Cardiac septum (tissue), 1 donor: ENCODE measurements around the gene CFAP58. TPM values are rescaled to one million over a fixed set of nuclear protein-coding genes. Genes with fewer than 3 reads are reported as not detected.

Source experiments
- DNase-seq: peaks from one replicate; pipeline ENCODE4 v3.0.0-alpha.2; 2020; ENCODE audit warnings: low spot score
- intact Hi-C: fragments of 100-400 bp; cut with DNase I; formaldehyde crosslinking; loops from one replicate; pipeline ENCODE4 v1.14.0; 2022
- total RNA-seq: library from RNA; stranded (reverse); fragmentation: NEBNext Ultra II Directional; extraction: Animal tissue kit (Norgen Biotek cat#: 25700); gene quantifications from one replicate; pipeline ENCODE4 v1.2.1, GENCODE V29; 2021
- donor health status: DM: no; HTN: no; CAD: no.

The CFAP58 gene
- total RNA-seq, 1 donor from 2014 or later: 2.7 TPM

DNA sequence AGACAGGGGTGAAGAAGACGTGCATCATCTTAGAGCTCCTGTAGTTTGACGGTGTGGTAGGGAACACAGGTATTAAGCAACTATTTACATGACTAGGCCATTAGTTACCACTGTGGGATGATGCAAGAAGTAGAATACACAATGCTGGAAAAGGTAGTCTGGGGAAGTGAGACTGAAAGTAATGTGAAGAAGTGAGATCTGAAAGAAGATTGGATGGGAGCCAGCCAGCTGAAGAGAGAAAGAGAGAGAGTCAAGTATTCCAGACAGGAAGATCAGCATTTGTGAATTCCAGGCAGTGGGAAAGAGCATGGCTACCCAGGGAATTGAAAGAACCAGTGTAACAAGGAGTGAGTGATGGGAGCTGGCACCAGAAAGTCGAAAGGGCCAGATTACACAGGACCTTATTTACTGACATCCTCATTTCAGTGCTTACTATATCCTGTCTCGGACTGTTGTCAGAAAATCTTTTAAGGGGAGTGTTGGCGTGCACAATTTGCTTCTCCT lies 4.0 kb upstream of the CFAP58 start:
- DNase-seq: no peak
- intact Hi-C loops: loop anchor here (1.0 to 10.0 kb wide), 5 partner anchors 45 to 455 kb away; partner anchors contain the start of gene SFR1

DNA sequence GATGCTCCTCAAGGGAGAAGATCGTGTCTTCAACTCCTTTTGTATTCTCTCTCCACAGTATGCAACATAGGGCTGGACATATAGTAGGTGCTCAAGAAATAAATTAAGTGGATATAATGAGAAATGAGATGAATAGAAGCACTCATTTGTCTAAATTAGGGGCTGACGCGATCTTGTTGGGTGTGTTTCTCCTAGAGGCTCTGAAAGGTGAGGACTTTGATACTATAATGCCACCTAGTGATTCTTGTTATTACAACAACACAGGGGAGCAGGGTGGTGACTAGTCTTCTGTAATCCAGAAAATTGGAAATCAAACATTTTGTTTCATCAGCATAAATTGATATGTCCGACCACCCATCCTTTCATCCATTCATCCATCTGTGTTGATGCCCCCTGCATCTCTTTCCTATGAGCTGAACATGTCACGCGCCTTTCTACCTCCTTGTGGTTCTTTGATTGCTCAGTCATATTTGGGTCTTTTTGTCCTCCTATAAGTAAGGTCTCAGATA lies 3.5 kb upstream of the CFAP58 start:
- no peak for DNase-seq

GRCh38 chr10:104351061-104351702 lies 2.5 kb upstream of the CFAP58 start:
- no peak for DNase-seq
- intact Hi-C loops: loop anchor here (2.0 to 10.0 kb wide), 2 partner anchors 46 to 226 kb away; partner anchors contain the start of gene SFR1

More for the DNA sequence above, 3.5 kb upstream of the CFAP58 start:
- intact Hi-C loops: loop anchor here (1.0 to 10.0 kb wide), 3 partner anchors 45 to 225 kb away; partner anchors contain the start of gene SFR1

DNA sequence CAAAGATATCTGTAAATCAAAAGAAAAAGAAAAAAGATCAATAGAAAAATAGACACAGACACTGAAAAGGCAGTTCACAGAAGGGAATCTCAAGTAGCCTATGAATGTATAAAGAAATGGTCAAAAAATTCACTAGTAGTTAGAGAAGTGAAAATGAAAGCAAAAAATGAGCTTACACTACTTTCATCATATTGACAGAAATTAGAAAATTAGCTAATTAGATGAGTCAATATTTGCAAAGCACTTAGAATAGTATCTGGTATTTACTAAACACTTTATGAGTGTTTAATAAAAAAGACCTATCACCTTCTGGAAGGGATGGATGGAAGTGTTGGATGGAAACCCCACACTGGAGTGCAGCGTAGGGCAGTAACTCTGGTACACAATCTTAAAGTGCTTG lies 1.7 kb upstream of the CFAP58 start:
- intact Hi-C loops: loop anchor here (2.0 to 10.0 kb wide), 2 partner anchors 47 to 227 kb away; partner anchors contain the start of gene SFR1

DNA sequence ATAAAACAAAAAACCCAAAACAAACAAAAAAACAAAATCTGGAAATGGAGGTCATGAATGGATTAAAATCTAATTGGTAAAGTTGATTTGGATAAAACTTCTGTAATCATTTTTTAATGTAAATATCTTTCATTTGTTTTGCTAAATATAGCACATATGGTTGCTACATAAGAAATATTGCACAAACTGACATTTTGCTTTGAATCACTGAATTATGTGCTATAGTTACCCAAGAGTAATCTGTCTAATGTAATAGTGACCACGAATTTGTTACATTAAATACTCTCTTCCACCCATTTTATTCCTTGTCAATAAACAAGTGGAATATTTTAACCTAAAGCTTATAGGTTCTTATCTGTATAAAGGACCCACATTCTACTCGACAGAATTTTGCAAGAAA lies 6.2 kb downstream of the CFAP58 start:
- intact Hi-C loops: loop anchor here (10.0 kb wide), 1 partner anchor 235 kb away; the partner anchor contains the start of gene SFR1
- DNase-seq: no peak

More for the DNA sequence above, 1.7 kb upstream of the CFAP58 start:
- no peak for DNase-seq

GRCh38 chr10:104367904-104368303 lies 14.3 kb downstream of the CFAP58 start:
- intact Hi-C loops: no loop called here

GRCh38 chr10:104368381-104368780 lies 14.7 kb downstream of the CFAP58 start:
- DNase-seq: no peak
- intact Hi-C loops: no loop called here

More at GRCh38 chr10:104367904-104368303, 14.3 kb downstream of the CFAP58 start:
- DNase-seq: no peak

DNA sequence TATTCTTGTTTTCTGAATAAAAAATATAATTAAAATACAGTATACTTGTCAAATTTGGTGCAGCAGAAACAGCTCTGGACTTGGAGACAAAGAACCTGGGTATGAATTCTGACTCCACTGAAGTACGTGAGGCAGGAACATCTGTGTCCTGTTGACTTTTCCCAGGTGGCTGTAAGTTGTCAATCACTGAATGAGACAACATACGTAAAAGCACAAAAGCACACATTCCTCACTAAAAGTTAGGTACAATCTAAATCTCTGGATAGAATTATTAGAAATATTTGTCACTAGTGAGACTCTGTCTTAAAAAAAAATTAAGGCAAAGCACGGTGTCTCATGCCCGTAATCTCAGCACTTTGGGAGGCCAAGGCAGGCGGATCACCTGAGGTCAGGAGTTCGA lies 18.1 kb downstream of the CFAP58 start:
- DNase-seq: no peak
- intact Hi-C loops: no loop called here

DNA sequence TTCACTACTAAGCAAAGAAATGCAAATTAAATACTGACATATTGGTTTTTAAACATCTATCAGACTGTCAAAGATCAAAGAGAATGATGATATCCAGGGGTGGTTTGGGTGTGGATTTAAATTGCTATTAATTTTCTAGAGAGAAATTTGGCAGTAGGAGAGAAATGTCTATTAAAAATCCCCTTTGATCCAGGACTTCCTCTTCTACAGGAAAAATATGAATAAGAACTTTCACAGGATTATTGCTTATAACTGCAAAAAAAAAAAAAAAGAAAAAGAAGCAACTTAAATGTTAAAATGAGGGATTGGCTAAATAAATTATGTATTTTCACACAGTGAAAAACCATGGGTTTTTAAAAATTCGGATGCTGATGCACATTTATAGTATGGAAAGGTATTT lies 21.0 kb downstream of the CFAP58 start:
- DNase-seq: no peak
- intact Hi-C loops: no loop called here

DNA sequence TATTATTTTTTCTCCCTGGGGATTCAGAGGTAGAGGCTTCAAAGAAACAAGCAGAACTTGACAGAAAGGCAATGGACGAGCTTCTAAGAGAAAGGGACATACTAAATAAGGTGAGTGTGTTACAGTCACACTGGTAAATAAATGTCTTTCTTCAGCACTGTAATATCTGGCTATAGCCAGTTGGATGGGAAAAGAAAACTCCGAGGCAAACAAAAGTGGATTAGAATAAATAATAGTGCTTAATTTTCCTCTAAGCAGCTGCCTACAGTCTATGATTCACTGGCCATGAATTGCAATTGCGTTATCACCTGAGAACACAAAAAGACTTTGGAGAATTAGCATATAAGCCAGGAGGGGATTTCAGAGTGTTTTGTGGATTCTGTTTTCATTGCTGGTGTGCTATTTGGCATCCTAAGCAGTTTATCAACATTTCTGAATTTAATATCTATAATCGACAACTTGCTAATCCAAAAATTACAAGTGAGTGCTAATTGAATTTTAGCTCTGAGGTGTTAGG lies 23.2 kb downstream of the CFAP58 start:
- DNase-seq: no peak
- intact Hi-C loops: no loop called here

DNA sequence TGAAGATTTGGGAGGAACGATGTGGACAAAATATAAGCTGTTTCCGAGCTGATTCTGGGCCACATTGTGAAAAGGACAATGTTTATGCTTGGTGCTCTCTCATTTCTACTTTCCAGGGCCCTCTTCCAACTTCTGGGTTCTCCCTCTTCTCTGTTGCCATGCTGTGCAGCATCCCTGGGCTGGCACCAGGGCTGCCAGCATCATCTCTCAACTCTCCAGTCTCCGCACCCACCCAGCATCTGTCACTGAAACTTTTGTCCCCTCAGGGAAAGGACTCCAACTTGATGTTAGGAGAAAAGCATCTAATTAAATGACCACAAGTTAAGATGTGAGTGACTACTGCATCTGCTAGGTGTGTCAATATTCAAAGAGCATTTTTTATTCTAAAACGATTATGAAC lies 26.7 kb downstream of the CFAP58 start:
- no peak for DNase-seq
- intact Hi-C loops: no loop called here

GRCh38 chr10:104387130-104387888 lies 33.7 kb downstream of the CFAP58 start:
- DNase-seq: no peak
- intact Hi-C loops: no loop called here

- intact Hi-C loops: no loop called here
Measured at GRCh38 chr10:104388830-104389229, 35.2 kb downstream of the CFAP58 start.

GRCh38 chr10:104391150-104391968 lies 37.7 kb downstream of the CFAP58 start:
- DNase-seq: no peak
- intact Hi-C loops: no loop called here

More at GRCh38 chr10:104388830-104389229, 35.2 kb downstream of the CFAP58 start:
- DNase-seq: no peak

GRCh38 chr10:104391969-104392296 lies 38.3 kb downstream of the CFAP58 start:
- intact Hi-C loops: no loop called here
- no peak for DNase-seq

DNA sequence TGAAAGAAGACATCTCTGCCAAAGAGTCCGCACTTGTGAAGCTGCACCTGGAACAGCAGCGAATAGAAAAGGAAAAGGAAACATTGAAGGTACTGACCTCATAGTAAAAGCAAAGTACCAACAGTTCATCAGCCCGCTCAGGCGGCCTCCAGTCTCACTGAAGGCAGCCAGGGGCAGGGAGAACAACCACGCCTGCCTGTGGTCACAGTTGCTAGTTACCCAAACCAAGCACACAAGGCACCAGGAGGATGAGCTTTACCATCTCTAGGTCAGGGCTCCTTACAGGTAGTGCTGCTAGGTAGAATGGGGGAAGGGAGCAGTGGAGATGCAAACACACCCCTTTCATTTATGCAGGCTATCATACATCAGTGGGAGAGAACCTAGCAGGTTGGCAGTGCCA lies 39.8 kb downstream of the CFAP58 start:
- intact Hi-C loops: no loop called here
- no peak for DNase-seq

DNA sequence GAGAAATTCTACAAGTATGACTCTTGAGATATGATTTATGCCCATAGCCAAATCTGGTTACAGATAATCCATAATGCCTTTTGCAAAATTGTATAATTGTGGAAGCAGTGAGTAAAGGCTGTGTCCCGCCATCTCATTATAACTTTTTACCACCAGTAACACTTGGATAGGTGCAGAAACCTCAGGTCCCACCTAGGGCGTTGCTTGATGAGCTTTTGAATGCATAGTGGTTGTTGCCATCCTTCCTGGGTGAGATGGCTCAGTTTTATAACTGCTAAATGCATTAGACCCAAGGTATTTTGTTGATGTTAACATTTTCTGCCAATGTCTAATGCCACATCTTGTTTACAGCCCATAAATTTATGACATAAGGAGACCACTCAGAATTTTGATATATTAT lies 42.9 kb downstream of the CFAP58 start:
- DNase-seq: no peak
- intact Hi-C loops: no loop called here

DNA sequence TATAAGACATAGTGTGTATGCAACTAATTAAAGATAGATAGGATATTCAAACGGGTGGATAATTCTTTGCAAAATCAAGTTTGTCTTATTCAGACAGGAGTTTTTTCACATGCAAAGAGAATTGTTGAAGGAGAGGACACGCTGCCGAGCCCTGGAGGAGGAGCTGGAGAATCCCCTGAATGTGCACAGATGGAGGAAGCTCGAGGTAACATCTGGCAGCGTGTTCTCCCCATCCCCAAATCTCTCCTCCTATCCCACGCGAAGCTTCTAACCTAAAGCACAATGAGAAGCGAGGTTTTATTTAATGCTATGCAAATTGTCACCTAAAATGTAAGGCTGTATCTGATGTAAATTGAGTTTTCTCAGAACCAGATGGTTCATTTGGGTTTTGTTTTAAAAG lies 50.0 kb downstream of the CFAP58 start:
- DNase-seq: no peak
- intact Hi-C loops: loop anchor here (10.0 kb wide), 1 partner anchor 521 kb away; no protein-coding TSS in a partner anchor
